GM19351 (cell line): ENCODE results near the gene IHH.

ENCODE experiments used
- ATAC-seq: cut with Tn5 transposase; IDR thresholded peaks from one replicate; pipeline ENCODE4 v1.9.1; 2021; ENCODE audit warnings: mild to moderate bottlenecking, moderate library complexity; ENCODE audit not compliant: unreplicated experiment

The IHH gene

DNA sequence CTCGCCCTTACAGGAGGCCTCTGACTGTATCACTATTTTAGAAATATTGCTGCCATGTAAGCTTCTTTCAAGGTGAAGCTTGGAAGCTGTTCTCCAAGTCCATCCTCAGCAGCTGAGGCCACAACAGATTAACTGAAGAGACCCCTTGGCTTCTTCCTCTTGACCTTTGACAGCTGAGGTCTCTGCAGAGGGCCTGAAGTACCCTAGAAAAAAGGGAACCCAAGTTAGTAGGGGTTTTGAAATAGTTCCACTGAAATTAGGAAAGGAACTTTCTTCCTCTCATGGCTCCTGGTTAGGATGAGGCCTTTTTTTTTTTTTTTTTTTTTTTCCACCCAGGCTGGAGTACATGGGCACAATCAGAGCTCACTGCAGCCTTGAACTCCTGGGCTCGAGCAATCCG, 15.5 kb upstream of the IHH start:
- ATAC-seq, result no peak

DNA sequence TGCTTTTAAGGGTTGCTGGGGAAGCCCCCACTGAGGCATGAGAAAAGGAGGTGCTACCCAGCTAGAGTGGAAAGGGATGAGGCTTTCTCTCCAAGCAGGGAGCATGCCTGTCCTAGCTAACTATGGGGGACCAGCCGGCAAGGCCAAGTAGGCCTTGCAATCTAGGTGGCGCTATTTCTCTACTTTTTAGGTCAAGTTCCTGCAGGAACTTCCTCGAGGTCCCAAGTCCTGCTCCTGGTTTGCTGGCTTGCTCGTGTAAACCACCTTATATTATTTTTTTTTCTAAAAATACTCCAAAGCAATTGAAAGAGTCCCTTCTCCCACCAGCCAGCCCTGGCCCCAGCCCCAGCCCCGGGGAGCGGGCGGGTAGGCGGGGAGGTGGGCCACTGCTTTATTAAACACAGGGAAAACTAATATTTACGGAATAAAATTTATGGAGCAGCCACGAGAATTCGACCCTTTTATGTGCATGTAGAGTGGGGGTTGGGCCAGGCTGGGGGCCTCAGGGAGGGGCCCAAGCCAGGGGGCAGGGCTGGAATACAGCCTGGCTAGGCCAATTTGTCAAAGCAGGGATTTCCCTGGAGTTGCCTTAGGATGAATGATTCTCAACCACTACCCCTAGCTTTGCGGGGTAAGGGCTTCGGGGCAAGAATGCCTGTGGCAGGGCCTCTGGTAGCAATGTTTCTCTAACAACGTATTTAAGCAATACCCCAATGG, 12.8 kb upstream of the IHH start:
- ATAC-seq, result no peak

DNA sequence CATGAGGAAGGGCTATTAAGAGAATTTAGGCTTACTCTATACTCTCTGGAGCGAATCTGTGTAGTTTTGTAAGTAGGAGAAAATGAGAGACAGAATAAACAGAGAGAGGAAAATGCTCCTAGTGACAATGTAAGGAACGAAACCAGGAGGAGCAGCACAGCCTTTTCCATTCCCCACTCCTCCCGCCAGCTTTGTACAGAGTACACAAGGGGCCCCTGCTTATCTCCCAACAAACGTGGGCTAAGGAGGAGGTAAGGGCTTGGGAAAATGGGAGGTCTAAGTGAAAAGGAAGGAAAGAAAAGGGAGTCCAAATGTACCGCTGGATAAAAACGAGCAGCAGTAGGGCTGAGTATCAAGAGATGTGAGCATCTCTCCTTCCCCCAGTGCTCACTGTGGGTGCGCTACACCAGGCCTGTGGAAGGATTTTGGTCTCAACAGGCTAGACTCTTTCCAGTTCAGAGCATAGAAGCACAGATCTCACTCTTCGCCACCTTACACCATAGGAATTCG, 12.1 kb upstream of the IHH start:
- ATAC-seq, result no peak

DNA sequence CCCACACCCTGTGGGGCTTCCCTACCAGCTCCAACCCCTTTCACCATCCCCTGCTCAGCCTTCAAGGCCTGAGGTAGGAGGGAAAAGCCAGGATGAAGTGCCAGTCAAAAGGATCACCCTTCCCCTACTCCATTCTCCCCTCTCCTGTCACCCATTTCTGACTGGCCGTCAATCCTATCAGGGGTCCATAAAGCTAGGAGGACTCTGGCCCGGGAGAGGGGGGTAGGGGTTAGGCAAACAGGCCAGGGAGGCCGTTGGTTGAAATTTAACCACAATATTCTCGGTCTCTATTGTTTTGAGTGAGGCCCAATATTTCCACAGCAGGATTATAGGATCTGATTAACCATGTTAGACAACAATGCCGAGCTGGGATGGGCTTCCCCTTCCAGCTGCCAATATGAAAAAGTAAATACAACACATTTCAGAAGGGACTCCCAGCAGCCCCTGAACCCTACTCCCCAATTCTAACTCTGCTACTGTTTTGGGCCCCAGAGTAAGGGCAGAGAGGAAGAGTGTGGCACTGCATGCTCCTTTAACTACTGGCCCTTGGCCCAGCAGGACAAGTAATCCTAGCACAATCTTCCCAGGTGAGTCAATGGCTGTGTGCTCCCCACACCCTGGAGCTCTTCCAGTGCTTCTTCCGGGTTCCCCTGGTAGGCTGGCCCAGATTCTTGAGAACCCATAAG, 10.6 kb upstream of the IHH start:
- no peak for ATAC-seq

DNA sequence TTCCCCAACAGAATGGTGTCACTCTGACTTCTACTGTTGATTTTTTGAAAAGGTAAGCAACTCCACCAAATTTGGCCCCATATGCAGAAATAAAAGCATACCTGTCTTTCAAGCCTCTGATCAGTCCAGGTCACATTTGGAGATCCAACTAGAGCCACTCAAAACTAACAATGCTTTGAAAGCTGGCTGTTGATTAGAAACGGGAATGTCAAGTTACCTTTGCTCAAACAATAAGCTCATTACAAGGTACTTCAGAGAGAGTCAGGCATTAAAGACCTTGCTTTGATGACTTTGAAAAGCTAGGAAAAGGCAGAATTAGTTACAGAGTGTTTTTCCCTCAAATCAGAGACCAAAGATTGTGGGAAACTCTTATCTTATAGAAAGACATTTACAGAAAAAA, 4.8 kb upstream of the IHH start:
- no peak for ATAC-seq

DNA sequence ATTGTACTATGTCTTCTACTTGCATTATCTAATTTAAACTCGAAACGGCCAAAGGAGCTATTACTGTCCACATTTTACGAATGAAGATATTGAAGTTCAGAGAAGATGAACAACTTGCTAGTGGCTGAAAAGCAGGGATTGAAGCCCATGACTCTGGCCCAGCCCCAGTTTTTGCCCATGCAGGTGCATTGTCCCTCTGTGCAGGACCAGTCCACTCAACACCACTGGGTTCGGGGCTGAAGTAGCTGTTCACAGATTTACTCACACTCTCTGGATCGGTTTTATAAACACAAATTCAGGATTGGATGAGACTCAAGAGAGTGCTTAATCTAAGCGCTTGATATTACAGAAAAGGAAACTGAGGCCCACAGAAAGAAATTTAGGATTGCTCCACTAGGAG, 1.4 kb upstream of the IHH start:
- ATAC-seq, result no peak

DNA sequence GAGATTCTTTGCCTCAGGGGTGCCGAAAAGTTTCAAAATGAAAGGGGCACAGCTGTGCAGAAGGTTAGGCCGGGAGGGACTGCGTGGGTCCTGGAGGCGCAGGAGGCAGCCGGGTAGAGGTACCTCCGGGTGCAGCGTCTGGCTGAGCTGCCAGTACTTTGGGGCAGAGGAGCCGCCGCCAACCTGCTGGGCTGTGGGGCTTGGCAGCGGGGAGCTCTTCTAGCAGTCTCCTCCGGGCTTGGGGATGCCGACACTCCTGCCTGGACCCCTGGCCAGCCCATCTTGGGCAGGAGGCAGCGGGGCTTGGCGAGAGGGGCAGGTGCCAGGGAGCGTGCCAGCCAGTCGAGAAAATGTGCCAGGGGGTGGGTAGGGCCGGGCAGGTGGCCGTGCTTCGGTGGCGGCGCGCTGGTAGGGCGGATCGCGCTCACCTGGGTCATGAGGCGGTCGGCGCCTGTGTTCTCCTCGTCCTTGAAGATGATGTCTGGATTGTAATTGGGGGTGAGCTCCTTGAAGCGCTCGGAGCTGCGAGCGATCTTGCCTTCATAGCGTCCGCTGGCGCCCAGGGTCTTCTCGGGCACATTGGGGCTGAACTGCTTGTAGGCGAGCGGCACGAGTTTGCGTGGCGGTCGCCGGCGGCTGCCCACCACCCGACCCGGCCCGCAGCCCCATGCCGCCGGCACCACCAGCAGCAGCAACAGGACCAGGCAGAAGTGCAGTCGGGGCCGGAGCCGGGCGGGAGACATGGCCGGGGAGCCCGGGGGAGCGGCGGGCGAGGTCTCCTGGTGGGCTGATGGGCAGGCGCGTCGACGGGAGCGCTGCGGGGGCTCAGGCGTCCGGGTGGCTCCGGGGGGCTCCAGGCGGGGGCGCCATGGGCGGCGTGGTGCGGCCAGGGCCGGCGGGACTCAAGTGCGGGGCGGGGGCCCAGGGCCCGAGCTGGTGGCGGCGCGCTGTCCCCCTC, 717 bp downstream of the IHH start:
- no peak for ATAC-seq

DNA sequence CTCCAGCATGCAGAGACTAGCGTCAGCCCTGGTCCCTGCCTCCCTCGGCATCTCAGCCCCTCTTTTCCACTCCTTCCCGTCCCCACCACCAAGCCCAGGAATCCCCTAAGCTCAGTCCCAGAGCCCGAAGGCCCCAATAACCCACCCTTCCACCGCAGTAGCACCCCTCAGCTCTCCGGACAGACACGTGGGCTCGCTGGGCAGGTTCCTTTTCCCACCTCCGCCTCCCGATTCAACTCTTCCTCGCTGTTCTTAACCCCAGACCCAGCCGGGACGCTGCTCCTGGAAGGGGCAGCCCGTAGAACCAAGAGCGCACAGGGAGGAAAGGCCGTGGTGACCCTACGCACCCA, 1.4 kb downstream of the IHH start:
- no peak for ATAC-seq

DNA sequence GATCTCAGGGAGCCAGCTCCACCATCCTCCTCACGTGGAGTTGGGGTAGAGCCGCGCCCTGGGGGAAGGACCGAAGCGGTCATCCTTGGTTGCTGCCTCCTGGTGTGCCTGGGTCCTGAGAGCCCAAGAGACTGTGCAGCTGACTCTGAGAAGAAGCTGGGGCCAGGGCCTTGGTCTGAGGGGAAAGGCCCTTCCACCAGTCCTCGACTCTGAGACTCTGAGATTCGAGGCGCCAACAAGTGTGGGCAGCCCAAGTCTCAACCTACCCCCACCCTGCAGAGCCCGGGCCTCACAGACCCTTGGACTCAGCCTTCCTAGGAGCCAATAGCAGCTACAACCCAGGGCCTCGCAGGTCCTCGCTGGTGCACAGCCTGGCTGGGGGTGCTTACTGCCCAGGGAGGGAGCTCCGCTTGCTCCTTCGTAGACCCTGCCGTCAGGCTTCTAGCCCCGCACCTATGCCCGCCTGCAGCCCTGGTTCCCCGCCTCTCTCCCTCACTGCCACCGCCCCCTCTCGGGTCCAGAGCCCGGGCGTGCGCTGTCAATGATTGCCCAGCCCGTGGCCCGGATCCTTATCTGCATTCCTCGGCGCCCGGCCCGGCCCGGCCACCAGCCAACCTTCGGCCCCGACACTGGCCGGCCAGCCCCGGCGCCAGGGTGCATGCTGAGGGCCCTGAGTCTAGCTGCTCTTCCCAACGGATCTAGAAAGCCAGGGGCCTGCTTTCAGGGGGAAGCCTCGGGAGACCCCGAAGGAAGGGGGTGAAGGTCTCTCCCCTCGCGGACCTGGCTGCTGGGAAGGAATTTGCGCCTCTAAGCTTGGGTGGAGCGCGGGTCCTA, 2.0 kb downstream of the IHH start:
- no peak for ATAC-seq

DNA sequence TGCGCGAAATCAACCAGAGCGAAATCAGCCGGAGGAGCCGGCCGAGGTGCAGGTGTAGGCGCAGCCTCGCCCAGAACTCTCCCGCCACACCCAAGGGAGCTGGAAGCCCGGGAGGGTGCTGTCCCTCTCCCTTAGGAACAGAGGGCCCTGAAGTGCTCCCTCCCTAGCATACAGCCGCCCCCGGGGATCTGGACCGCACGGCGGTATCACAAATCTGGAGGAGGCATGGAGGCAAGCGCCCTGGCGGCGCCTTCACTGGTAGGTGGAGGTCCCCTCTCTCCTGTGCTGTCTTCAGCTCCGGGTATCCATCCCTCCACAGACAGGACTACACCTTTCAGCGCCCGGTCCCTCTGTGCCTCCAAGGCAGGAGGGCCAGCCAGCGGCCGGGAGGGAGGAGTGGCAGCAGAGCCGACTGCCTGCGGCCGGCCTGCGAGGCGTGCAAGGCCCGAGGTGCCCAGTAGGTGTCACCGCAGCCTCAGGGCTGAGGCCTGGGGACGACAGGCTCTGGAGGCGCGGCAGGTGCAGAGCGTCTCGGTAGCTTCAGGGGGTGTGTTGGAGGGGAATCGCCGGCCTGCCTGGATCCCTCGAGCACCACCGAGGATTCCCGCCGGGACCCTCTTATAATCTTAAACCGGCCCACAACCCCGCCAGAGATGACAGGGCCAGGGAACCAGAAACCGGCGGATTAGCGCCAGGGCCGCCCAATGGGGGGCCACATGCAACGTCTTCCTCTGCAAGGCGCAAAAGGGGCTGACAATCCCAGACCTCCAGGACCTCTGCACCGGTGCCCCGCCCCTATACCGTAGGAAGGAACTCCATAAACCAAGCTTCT, 2.8 kb downstream of the IHH start:
- ATAC-seq, result peak; percentile 96

DNA sequence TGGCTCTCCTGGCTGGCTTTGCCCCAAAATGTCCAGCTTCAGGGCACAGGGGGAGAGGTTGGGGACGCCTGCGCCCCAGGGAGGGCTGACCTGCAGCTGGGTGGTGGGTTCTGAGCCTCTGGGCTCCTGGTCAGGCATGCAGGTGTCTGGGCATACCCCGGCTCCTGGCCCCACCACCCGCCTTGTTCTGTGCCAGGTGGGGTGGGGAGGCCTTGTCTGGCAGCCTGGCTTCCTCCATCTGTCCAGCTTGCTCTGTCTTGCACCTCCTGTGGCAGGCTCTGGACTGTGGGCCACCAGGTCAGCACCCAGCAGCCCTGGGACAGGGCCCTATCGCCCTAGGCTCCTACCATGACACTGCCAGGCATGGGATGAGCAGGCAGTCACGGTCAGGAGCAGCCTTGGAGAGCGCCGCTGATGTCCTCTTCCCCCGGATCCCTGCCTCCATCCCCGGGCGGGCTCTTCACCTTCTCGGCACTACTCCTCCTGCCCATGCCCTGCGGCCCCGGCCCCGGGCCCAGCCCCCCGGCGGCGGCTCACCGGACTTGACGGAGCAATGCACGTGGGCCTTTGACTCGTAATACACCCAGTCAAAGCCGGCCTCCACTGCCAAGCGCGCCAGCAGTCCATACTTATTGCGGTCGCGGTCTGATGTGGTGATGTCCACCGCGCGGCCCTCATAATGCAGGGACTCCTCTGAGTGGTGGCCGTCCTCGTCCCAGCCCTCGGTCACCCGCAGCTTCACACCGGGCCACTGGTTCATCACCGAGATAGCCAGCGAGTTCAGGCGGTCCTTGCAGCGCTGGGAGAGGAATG, 3.6 kb downstream of the IHH start:
- ATAC-seq, result no peak

DNA sequence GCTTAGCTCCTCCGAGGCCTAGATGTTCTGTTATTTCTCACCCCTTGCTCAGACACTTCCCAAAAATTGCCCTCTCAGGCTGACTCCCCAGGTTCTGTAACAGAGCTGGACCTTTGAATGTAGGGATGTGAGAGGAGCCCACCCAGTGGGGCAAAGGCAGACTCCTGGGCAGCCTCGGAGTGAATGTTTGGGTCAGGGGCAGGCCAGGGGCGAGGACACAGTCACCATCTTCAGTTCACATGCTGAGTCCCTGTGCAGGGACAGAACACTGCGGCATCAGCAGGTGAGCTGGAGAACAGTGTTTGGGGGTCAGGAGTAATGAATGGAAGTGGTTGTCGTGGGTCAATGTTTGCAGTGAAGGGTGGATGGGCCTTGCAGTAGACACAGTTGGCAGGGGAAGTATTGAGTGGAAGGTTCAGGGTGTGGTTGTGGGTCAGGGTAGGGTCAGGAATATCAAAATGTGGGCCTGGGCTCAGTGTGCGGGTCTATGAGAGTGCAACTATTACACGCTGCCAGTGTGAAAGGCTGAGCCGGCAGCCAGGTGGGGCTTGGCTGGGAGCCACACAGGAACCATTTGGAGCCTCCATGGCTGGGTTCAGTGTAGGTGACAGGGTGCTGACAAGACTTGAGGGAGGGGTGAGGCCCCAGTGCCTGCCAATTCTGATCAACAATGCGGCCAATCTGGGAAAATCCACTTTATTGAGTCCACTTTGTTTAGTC, 4.4 kb downstream of the IHH start:
- no peak for ATAC-seq

DNA sequence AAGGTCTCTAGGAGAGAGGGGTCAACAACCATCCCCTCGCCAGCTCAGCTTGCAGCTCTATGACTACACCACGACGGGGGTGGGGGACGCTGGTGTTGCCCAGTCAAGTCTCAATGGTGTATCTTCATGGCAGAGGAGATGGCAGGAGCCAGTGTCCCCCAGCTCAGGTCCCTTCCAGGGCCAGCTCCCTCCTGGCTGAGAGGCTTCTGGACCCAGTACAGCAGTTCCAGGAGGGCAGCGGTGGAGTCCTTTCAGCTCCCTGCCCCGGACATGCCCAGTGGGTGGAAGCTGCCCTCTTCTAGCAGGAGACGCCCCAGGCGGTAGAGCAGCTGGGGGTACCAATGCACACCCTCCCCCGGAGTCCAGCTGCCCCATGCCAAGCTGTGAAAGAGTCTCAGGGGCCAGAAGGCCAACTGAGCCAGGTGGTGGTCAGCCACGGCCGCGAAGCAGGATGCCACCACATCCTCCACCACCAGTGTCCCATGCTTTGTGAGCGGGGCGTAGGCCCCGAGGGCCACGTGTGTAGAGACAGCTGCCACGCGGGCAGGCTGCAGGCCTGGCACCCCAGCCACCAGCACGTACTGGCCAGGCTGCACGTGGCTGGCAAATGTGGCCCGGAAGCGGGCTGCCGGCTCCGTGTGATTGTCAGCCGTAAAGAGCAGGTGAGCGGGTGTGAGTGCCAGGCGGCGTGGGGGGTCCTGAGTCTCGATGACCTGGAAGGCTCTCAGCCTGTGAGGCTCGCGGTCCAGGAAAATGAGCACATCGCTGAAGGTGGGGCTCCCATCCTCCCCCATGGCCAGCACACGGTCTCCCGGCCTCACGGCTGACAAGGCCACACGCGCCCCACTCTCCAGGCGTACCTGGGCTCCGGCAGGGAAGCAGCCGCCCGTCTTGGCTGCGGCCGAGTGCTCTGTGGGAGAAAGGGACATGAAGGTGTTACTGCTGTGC, 5.5 kb downstream of the IHH start:
- ATAC-seq, result no peak

DNA sequence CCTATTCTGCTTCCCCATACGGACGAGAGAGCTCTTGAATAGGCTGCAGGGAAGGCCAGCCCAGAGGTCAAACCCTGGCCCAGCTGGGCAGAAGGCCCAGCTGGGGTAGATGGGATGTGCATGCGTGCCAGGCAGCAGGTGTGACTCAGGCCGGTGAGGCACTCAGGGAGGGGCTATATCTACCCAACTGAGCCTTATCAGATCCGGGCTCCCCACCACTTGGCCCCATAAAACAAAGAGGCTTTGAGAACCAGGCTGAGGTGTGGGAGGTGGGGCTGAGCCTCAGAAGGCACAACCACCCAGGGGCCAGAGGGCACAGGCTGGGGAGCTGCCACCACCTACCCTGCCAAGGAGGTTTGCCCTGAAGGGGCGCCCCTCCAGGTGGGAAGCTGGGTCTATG, 11.4 kb downstream of the IHH start:
- no peak for ATAC-seq

DNA sequence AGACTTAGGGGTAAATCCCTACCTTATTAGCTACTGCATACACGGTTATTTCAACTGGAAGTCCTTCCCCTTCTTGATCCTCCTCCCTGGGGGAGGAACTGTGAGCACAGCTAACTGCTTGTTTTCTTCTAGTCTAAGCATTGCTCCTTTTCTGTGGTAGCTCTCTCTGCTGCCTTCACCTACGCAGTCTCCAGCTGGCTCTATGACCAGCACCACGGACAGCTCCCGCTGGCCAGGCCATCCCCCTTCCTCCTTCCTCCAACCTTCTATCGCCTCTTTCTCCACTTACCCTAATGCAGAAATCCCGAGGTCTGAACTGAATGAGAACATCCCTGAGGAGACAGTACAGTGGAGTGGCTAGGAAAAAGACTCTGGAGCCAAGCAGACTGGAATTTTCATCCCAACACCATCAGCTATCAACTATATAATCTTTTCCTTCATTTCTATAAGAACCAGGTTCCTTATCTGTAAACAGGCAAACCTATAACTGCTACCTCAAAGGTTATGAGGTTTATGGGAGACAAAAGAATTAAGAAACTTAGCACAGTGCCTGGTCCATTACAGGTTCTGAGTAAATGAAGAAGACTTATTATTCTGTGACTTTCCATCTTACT, 14.7 kb downstream of the IHH start:
- ATAC-seq, result no peak

DNA sequence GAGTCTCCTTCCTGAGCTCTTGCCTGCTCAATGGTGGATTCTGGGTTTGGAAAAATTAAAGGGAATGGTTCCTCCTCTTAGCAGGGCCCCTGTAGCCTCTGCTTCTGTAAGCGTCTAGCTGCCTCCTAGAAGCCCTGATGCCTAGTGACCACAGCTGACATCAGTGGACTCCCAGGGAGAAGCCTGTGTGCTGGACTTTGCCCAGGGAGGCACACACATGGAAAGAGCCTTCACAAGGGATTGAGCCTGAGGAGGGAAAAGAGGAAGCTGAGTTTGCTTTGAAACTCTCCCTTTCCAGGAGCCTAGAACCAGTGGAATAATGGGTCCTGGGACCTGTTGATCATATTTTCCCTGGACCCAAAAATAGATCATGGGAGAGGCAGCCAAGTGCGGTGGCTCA, 18.0 kb downstream of the IHH start:
- no peak for ATAC-seq

DNA sequence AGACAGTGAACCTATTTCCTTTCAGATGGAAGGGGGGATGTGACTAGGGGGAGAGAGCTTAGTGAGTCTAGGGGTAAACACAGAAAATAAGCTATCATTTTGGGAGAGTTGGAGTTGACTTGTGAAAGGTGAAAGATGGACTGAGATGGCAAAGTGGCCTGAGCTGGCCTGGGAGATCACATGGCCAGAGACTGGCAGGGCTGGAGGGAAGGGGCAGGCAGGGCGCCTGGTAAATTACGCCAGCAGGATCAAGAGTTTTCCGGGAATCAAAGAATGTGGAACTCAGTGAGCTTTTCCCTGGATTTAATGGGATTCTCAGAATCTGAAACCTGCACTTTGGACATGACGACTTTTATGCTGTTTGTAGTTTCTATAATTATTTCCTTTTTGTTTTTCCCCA, 18.6 kb downstream of the IHH start:
- no peak for ATAC-seq
